Naive B cell (primary cell): ENCODE measurements around the gene DENND2C. TPM values are rescaled to one million over a fixed set of nuclear protein-coding genes. Genes with fewer than 3 reads are reported as not detected.
A peak's percentile ranks its signal among the peaks of the same experiment; 100 is the strongest.
"Not testable (repeated sequence)": the region's sequence is repeated elsewhere in the genome, so short reads cannot be mapped to it uniquely, and the experiment has no call there.

Experiments
- ATAC-seq, 2 donors: fragments of 150-1000 bp; cut with Tn5 transposase; 2 replicates each; pipeline ENCODE4 v1.10.0; 2021; ENCODE audit warnings: low read depth in 2 of 2, mild to moderate bottlenecking in 2 of 2, moderate library complexity in 2 of 2
- DNase-seq: peaks from one replicate; pipeline ENCODE4 v3.0.0; 2022
- H3K27ac Mint-ChIP-seq, 6 donors: one replicate each; pipeline ENCODE4 v1.8.0; 2020 to 2022; ENCODE audit warnings: mild to moderate bottlenecking in 6 of 6, mixed read lengths in 6 of 6, moderate library complexity in 5 of 6, inconsistent platforms in 2 of 6
- H3K27me3 Mint-ChIP-seq, 3 donors: one replicate each; pipeline ENCODE4 v1.8.0; 2021 to 2022; ENCODE audit warnings: mixed read lengths in 3 of 3, mild to moderate bottlenecking in 1 of 3
- H3K36me3 Mint-ChIP-seq, 2 donors: one replicate each; pipeline ENCODE4 v1.8.0; 2020 to 2022; ENCODE audit warnings: mixed read lengths in 2 of 2, inconsistent platforms in 1 of 2, mild to moderate bottlenecking in 1 of 2
- H3K4me1 Mint-ChIP-seq, 3 donors: one replicate each; pipeline ENCODE4 v1.8.0; 2020 to 2022; ENCODE audit warnings: mixed read lengths in 3 of 3, inconsistent platforms in 1 of 3, mild to moderate bottlenecking in 1 of 3, moderate library complexity in 1 of 3
- H3K4me3 Mint-ChIP-seq, 8 donors: one replicate each; pipeline ENCODE4 v1.8.0; 2020 to 2022; ENCODE audit warnings: mild to moderate bottlenecking in 8 of 8, mixed read lengths in 8 of 8, moderate library complexity in 8 of 8, inconsistent platforms in 2 of 8
- H3K9me3 Mint-ChIP-seq, 7 donors: one replicate each; pipeline ENCODE4 v1.8.0; 2020 to 2022; ENCODE audit warnings: mixed read lengths in 7 of 7, mild to moderate bottlenecking in 5 of 7, inconsistent platforms in 2 of 7, moderate library complexity in 1 of 7
- polyA plus RNA-seq, 6 donors: library from polyadenylated mRNA; unstranded; fragments of 300-500 nt; fragmentation: Illumina TruSeq; gene quantifications; one replicate each; pipeline ENCODE4 v1.2.3, GENCODE V29; 2021; ENCODE audit warnings: low read depth in 6 of 6

DENND2C gene
- polyA plus RNA-seq, 6 donors from 2014 or later: 0.13 to 1.8 (median 0.57) TPM; not detected in 1

DNA sequence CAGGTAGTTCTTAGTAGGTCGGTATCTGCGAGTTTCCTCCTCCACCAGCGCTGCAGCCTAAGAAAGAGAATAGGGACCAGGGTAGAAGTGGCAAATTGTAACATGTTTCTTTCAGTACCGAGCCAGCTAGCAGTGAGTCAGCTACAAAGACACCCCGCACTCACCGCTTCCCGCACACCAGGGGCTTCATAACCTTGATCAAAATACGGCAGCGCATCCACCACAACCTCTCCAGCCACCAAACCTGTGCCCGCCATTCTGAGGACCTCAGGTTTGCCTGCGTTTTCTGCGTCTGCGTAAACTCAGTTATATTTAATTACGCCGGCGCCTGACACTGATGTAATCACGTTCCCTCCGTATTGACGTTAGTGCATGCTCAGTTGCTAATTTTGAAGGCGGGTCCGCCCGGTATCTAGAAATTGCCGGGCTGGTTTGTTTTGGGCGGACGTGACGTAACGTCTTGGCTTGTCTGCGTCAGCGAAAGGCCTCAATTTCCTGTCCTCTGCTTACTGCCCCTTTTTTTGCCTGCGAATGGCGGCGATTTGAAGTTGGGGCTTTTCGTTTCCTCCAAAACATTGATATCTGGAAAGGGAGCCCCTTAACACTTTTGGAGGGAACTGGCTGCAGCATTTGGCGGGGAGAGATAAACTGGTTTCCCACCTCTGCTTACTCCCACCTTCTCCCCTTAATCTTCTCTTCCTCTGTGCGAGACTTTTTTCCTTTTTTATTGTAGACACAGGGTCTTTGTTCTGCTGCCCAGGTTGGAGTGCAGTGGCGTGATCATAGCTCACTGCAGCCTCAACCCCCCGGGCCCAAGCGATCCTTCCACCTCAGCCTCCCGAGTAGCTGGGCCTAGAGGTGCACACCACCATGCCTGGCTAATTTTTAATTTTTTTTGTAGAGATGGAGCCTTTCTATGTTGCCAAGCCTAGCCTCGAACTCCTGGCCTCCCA is 88.2 kb downstream of the DENND2C start, which contains the start of gene BCAS2:
Gene BCAS2 (minus strand): TSS at position 281 of the 953 bp plus-strand sequence. CDS start 24 bp downstream, at position 257.
- Mint-ChIP-seq H3K4me3 (peak within 1 kb of the TSS; percentile 89 to 99 (median 95)), H3K27ac (peak within 1 kb of the TSS; percentile 97 to 100 (median 100)), H3K4me1 (peaks cover 21 to 36% (median 23%) of the 10 kb centered on the region in 3 donors), H3K36me3 (peaks cover 8 to 9% of the 10 kb centered on the region in 2 donors), H3K27me3 (peaks cover 4 to 11% (median 9%) of the 10 kb centered on the region in 3 donors), H3K9me3 (peaks cover 0 to 9% (median 2%) of the 10 kb centered on the region in 7 donors)
- ATAC-seq: peak; percentile 94
- DNase-seq: peak; percentile 97

DNA sequence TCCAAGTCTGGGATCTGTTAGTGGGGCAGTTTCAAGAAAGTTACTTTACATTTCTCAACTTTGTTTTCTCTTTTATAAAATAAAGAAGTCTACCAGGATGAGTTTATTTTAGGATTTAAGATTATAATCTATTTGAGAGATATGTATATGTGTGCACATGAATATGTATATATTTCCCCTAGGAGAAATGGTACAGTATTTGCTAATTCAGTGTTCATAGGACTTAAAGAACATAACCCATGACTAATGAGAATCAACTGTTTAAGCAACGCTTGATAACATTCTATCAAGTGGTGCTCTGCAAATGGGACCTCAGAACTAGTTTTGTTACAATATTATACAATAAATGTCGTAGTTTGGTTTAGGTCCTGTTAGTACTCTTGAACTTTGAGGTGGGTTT is 95.5 kb downstream of the DENND2C start:
- ATAC-seq (no peak), DNase-seq (no peak)
- H3K27me3 Mint-ChIP-seq: no peaks in the 10 kb centered on the region

DNA sequence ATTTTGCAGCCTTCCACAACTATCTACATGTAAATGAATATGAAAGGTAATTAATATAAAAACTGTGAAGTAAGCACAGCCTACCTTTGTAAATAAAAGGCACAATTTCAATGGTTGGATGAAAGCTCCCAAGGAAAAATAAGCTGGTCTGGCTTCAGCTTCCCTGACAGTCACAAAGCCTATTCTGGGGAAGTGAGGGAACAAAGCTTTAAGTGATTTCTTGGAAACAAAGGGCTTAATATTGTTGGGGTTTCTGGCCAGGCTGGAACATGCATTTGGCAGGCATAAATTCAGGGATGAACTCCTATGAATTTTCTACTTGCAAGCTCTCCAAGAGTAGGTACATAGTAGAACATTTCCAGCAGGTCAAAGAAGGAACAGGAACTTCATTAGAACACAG is 105.7 kb downstream of the DENND2C start:
- H3K4me3 Mint-ChIP-seq: no peak overlapping the region
- peaks cover 0 to 4% (median 0%) of the 10 kb centered on the region in 7 donors for H3K9me3 Mint-ChIP-seq
- ATAC-seq: no peak
- H3K27me3 Mint-ChIP-seq: no peaks in the 10 kb centered on the region
- H3K36me3 Mint-ChIP-seq: peaks cover 23 to 39% of the 10 kb centered on the region in 2 donors
- peaks cover 19 to 28% (median 24%) of the 10 kb centered on the region in 3 donors for H3K4me1 Mint-ChIP-seq
- no peak overlapping the region for H3K27ac Mint-ChIP-seq
- no peak for DNase-seq

More for the DNA sequence above, 95.5 kb downstream of the DENND2C start:
- H3K4me1 Mint-ChIP-seq: peaks cover 8 to 12% (median 12%) of the 10 kb centered on the region in 3 donors
- H3K9me3 Mint-ChIP-seq: no peaks in the 10 kb centered on the region
- peaks cover 26 to 43% of the 10 kb centered on the region in 2 donors for H3K36me3 Mint-ChIP-seq
- no peak overlapping the region for H3K4me3 Mint-ChIP-seq
- no peak overlapping the region for H3K27ac Mint-ChIP-seq

DNA sequence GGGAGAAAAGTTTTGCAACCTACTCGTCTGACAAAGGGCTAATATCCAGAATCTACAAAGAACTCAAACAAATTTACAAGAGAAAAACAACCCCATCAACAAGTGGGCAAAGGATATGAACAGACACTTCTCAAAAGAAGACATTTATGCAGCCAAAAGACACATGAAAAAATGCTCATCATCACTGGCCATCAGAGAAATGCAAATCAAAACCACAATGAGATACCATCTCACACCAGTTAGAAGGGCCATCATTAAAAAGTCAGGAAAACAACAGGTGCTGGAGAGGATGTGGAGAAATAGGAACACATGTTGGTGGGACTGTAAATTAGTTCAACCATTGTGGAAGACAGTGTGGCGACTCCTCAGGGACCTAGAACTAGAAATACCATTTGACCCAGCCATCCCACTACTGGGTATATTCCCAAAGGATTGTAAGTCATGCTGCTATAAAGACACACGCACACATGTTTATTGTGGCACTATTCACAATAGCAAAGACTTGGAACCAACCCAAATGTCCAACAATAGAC is 106.8 kb downstream of the DENND2C start:
- H3K27ac Mint-ChIP-seq, H3K9me3 Mint-ChIP-seq, H3K4me3 Mint-ChIP-seq, H3K27me3 Mint-ChIP-seq, DNase-seq, ATAC-seq: not testable (repeated sequence)
- H3K36me3 Mint-ChIP-seq: peaks cover 18 to 37% of the 10 kb centered on the region in 2 donors
- H3K4me1 Mint-ChIP-seq: peaks cover 22 to 36% (median 32%) of the 10 kb centered on the region in 3 donors

DNA sequence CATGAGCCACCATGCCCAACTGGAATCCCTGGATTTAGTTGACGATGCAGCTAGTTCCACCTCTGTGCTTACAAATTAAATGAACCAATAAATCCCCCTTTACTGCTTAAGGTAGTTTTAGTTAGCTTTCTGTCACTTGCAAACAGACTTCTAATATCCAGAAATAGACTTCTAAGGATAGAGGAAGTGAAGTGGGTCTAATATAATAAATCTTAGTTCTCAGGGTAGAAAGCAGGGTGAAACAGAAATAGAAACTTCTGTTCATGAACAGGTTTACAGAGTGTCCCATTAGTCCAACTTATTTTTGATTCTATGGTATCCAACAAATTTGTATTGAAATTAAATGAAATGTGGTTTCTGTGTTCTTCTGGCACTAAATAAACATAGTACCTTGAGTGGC is 108.5 kb downstream of the DENND2C start:
- peak in 1 of 2 donors; percentile 17 for ATAC-seq
- Mint-ChIP-seq H3K36me3 (peaks cover 17 to 22% of the 10 kb centered on the region in 2 donors), H3K4me1 (peaks cover 22 to 36% (median 32%) of the 10 kb centered on the region in 3 donors), H3K27me3 (no peaks in the 10 kb centered on the region), H3K9me3 (peaks cover 0 to 4% (median 0%) of the 10 kb centered on the region in 7 donors), H3K27ac (peak overlapping the region in 3 of 6 donors; percentile 16 to 79 (median 46)), H3K4me3 (peak overlapping the region in 2 of 8 donors; percentile 16 to 38)
- DNase-seq: no peak

DNA sequence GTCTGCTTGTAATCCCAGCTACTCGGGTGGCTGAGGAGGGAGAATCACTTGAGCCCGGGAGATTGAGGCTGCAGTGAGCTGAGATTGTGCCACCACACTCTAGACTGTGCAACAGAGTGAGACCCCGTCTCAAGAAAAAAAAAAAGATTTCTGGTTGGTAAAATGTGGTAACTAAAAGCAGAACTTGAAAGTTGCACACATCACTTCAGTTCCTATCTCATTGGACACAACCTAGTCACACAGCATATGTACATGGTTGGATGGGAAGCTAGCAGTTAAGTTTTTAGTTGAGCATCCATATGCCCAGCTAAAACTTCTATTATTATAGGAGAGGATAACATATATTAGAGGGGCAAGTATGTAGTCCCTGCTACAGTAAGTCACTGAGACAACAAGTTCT is 110.5 kb downstream of the DENND2C start:
- peak overlapping the region in 4 of 6 donors; percentile 84 to 95 (median 90) for H3K27ac Mint-ChIP-seq
- peak; percentile 41 for DNase-seq
- no peaks in the 10 kb centered on the region for H3K9me3 Mint-ChIP-seq

DNA sequence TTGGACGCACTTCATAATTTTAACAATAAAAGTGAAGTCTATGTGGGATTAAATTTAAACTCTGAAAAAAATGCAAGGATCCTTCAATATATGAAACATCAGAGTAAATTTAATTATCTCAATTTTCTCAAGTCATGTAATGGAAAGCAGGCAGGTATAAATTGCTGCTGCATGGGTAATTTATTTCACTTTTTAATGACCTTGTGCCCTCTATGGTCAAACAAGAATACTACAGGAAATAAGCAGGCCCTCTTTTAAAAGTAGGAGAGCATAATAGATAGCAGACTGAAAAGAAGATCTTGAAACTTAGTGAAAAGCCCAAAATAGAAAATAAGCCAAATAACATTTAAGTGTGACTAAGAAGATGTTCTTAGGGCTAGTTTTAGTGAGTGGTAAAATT is 111.3 kb downstream of the DENND2C start:
- Mint-ChIP-seq H3K27me3 (no peaks in the 10 kb centered on the region), H3K9me3 (no peaks in the 10 kb centered on the region), H3K4me1 (peaks cover 22 to 36% (median 32%) of the 10 kb centered on the region in 3 donors), H3K27ac (peak overlapping the region in 1 of 6 donors; percentile 90), H3K4me3 (peak overlapping the region in 6 of 8 donors; percentile 6 to 65 (median 45)), H3K36me3 (no peaks in the 10 kb centered on the region)
- DNase-seq (peak; percentile 23), ATAC-seq (peak; percentile 54 to 56)

More for the DNA sequence above, 110.5 kb downstream of the DENND2C start:
- peak; percentile 92 to 95 for ATAC-seq
- H3K27me3 Mint-ChIP-seq: no peaks in the 10 kb centered on the region
- H3K4me1 Mint-ChIP-seq: peaks cover 22 to 36% (median 32%) of the 10 kb centered on the region in 3 donors
- peak overlapping the region in 7 of 8 donors; percentile 6 to 65 (median 43) for H3K4me3 Mint-ChIP-seq
- H3K36me3 Mint-ChIP-seq: peaks cover 0 to 2% of the 10 kb centered on the region in 2 donors

DNA sequence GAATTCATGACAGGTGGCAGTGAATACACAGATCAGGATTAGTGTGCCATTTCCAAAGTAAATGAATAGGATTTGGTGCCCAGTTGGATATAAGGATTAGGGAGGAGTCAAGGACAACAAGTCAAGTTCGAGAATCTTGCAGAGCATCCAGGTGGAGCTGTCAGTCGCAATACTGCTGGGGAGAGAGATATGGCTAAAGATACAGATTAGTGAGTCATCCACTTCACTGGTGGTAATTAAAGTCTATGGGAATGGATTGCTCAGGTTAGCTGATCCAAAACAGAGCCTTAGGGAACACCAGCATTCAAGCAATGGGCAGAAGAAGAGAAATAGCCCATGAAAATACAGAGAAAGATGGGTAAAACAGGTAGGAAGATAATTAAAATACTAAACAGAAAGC is 115.3 kb downstream of the DENND2C start:
- Mint-ChIP-seq H3K27me3 (peaks cover 0 to 6% (median 0%) of the 10 kb centered on the region in 3 donors), H3K27ac (peak overlapping the region in 1 of 6 donors; percentile 86), H3K4me1 (peaks cover 9 to 13% (median 12%) of the 10 kb centered on the region in 3 donors), H3K4me3 (no peak overlapping the region), H3K36me3 (no peaks in the 10 kb centered on the region), H3K9me3 (no peaks in the 10 kb centered on the region)
- no peak for ATAC-seq
- no peak for DNase-seq

DNA sequence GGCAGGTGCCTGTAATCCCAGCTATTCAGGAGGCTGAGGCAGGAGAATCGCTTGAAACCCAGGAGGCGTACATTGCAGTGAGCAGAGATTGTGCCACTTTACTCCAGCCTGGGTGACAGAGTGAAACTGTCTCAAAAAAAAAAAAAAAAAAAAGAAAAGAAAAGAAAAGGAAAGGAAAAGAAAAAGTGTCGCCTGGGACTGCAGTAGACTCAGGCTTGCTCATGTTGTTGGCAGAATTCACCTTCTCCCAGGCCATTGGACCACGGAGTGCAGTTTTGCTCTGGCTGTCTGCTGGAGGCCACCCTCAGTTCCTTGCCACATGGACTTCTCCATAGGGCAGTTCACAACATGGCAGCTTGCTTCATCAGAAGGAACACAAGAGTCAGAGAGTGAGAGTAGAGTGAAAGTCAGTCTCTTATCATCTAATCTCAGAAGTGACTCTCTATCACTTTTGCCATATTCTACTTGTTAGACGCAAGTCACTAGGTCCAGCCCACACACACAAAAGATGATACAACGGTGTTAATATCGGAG is 117.7 kb downstream of the DENND2C start:
- DNase-seq: no peak
- Mint-ChIP-seq H3K4me1 (no peaks in the 10 kb centered on the region), H3K36me3 (no peaks in the 10 kb centered on the region), H3K27ac (no peak overlapping the region), H3K9me3 (no peaks in the 10 kb centered on the region), H3K4me3 (no peak overlapping the region), H3K27me3 (peaks cover 0 to 12% (median 0%) of the 10 kb centered on the region in 3 donors)
- no peak for ATAC-seq

DNA sequence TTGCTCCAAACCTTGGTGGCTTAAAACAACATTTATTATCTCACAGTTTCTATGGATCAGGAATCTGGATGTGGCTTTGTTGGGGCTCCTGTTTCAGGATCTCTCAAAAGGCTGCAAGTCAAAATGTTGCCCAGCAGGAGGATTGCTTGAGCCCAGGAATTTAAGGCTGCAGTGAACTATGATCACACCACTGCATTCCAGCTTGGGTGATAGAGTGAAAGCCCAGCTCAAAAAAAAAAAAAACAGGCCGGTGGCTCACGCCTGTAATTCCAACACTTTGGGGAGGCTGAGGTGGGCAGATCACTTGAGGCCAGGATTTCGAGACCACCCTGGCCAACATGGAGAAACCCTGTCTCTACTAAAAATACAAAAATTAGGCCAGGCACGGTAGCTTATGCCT is 118.4 kb downstream of the DENND2C start:
- ATAC-seq (no peak), DNase-seq (no peak)
- Mint-ChIP-seq H3K36me3 (no peaks in the 10 kb centered on the region), H3K4me1 (no peaks in the 10 kb centered on the region), H3K27me3 (peaks cover 0 to 12% (median 0%) of the 10 kb centered on the region in 3 donors), H3K27ac (no peak overlapping the region), H3K9me3 (no peaks in the 10 kb centered on the region), H3K4me3 (no peak overlapping the region)

DNA sequence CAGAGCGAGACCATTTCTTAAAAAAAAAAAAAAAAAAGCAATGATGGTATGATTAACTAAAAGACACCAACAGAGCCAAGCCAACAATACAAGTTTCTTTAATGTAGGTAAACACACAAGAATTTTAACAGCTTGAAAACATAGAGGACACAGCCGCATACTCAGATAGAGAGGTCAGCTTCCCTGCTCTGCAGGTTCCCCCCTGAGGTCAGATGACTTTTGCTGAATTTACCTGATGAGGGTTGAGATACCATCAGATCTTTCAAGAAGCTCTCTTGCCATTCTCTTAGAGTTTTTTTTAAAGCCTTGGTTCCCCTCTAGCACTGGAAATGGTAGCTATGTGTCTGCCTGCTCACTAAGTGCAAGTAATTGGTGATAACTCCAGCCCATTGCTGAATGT is 119.5 kb downstream of the DENND2C start:
- Mint-ChIP-seq H3K4me1 (no peaks in the 10 kb centered on the region), H3K27ac (no peak overlapping the region), H3K27me3 (peaks cover 0 to 17% (median 3%) of the 10 kb centered on the region in 3 donors), H3K9me3 (no peaks in the 10 kb centered on the region), H3K36me3 (no peaks in the 10 kb centered on the region), H3K4me3 (no peak overlapping the region)
- ATAC-seq (no peak), DNase-seq (no peak)

DNA sequence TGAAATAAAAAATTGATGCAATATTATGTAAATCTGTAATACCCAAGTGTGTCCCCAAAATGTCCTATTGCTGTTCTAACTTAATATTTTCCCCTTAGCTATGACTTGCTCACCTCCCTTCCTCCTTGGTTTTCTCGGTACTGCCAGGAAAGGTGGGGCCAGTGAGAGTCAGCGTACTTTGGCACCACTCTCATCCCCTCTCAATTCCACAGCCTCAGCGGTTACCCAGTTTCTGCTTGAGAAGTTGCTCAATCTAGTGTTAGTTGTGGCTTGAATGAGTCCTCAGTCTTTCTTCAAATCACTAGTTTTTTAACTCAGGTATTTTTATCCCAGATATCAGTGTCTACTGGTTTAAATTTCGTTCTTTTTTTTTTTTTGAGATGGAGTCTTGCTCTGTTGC is 120.7 kb downstream of the DENND2C start:
- Mint-ChIP-seq H3K9me3 (no peaks in the 10 kb centered on the region), H3K4me1 (no peaks in the 10 kb centered on the region), H3K27me3 (peaks cover 0 to 23% (median 3%) of the 10 kb centered on the region in 3 donors), H3K27ac (no peak overlapping the region), H3K4me3 (no peak overlapping the region), H3K36me3 (no peaks in the 10 kb centered on the region)
- DNase-seq (no peak), ATAC-seq (no peak)

DNA sequence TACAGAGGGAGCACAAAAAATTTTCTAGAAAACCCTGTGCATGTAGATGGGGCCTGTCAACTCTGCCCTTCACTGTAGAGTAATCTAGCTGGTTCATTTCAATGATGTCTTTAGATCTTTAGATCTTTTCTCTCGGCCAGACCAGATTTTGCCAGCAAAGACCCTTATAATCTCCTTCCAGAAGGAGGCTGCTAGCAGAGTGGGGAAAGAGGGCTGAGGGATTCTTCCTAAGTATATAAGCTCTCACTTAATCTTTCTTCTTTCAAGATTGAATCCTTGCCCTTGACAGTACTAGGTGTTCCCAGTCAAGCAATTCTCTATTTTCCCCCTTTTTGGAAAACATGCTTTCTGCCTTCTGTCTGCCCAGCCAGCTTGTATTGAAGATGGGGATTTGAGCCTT is 122.8 kb downstream of the DENND2C start:
- Mint-ChIP-seq H3K27ac (peak overlapping the region in 1 of 6 donors; percentile 30), H3K9me3 (no peaks in the 10 kb centered on the region), H3K36me3 (no peaks in the 10 kb centered on the region), H3K27me3 (peaks cover 0 to 23% (median 3%) of the 10 kb centered on the region in 3 donors), H3K4me3 (no peak overlapping the region), H3K4me1 (no peaks in the 10 kb centered on the region)
- no peak for DNase-seq
- ATAC-seq: no peak
